B cell (primary cell): Measurements from ENCODE around the gene MUC3A.

Source experiments
- CTCF ChIP-seq: fragments of 200-600 bp; IDR thresholded peaks from one replicate; pipeline ENCODE4 v1.8.0; 2022; ENCODE audit warnings: antibody characterized with exemption, mild to moderate bottlenecking
- EZH2 ChIP-seq: IDR thresholded peaks from 2 replicates; pipeline ENCODE4 v1.6.1; 2012; ENCODE audit warnings: borderline replicate concordance, low read depth, mild to moderate bottlenecking, moderate library complexity, low read length; ENCODE audit not compliant: insufficient read depth, poor library complexity, severe bottlenecking

GRCh38 chr7:101009629-101010028, 60.3 kb downstream of the MUC3A start:
- no peak for TF ChIP-seq CTCF
- TF ChIP-seq EZH2: no peak
